CD4-positive, alpha-beta T cell treated with Interleukin-1 beta for 1 hour (primary cell): ENCODE data around the gene JAM3.

Experiments
- DNase-seq, 2 donors: peaks; one replicate each; pipeline ENCODE4 v3.0.0-alpha.2; 2020 to 2022

The JAM3 gene

GRCh38 chr11:134199531-134199930 lies 130.7 kb downstream of the JAM3 start:
- DNase-seq = no peak

- no peak for DNase-seq
Measured at GRCh38 chr11:134200688-134201087, 131.8 kb downstream of the JAM3 start.
